Endothelial cell of umbilical vein (primary cell): Measurements from ENCODE around the gene HNRNPK.

Experiments
- CTCF ChIP-seq, 2 donors: IDR thresholded peaks; 1 replicate in 1 of 2; 2 replicates in 1 of 2; pipeline ENCODE4 v1.5.1; 2011; ENCODE audit warnings: low read length in 2 of 2, mild to moderate bottlenecking in 2 of 2, moderate library complexity in 2 of 2, control low read depth in 1 of 2, inconsistent platforms in 1 of 2, low read depth in 1 of 2; ENCODE audit not compliant: insufficient read depth in 1 of 2; ENCODE audit errors: extremely low read depth in 1 of 2
- EZH2 ChIP-seq: IDR thresholded peaks from 2 replicates; pipeline ENCODE4 v1.6.1; 2012; ENCODE audit warnings: borderline replicate concordance, low read depth, mild to moderate bottlenecking, moderate library complexity, low read length, inconsistent platforms; ENCODE audit not compliant: severe bottlenecking
- POLR2A ChIP-seq: IDR thresholded peaks from 2 replicates; pipeline ENCODE4 v1.6.1; 2012; ENCODE audit warnings: low read depth, mild to moderate bottlenecking, control low read depth, low read length

- TF ChIP-seq CTCF (IDR thresholded peaks at IDR 0.05; ENCODE audit: extremely low read depth in 1 of 2, insufficient read depth in 1 of 2, low read depth in 1 of 2, low read length in 2 of 2) (no peak), POLR2A (peak; percentile 44), EZH2 (no peak)
These were observed 23.4 kb downstream of the HNRNPK start for GRCh38 chr9:83956436-83957247.
